Activated T-cell treated with anti-CD3 and anti-CD28 coated beads, Interleukin-2, amount 50 U/mL, for 4 hours (primary cell): Measurements from ENCODE around the gene VRK2. TPM values are rescaled to one million over a fixed set of nuclear protein-coding genes. Genes with fewer than 3 reads are reported as not detected.
A peak's percentile ranks its signal among the peaks of the same experiment; 100 is the strongest.

Experiments used
- ATAC-seq, 2 donors: fragments of 200-7000 bp; cut with Tn5 transposase; one replicate each; pipeline ENCODE4 v1.10.0; 2021
- DNase-seq: peaks from one replicate; pipeline ENCODE4 v3.0.0-alpha.2; 2020
- H3K27me3 Mint-ChIP-seq: one replicate; pipeline ENCODE4 v1.8.0; 2021; ENCODE audit warnings: low read depth, mixed read lengths
- H3K36me3 Mint-ChIP-seq: one replicate; pipeline ENCODE4 v1.8.0; 2022; ENCODE audit warnings: mixed read lengths; ENCODE audit not compliant: insufficient read depth
- H3K4me1 Mint-ChIP-seq: one replicate; pipeline ENCODE4 v1.8.0; 2021; ENCODE audit warnings: low read depth, mixed read lengths
- H3K4me3 Mint-ChIP-seq: one replicate; pipeline ENCODE4 v1.8.0; 2021; ENCODE audit warnings: mild to moderate bottlenecking, moderate library complexity, mixed read lengths
- H3K9me3 Mint-ChIP-seq: one replicate; pipeline ENCODE4 v1.8.0; 2021; ENCODE audit warnings: mixed read lengths
- total RNA-seq, 3 donors: library from RNA; stranded (reverse); gene quantifications; one replicate each; pipeline ENCODE4 v1.2.1, GENCODE V29; 2021

Gene VRK2
- total RNA-seq, 3 donors from 2014 or later = 21.5 to 29.8 (median 25.5) TPM

DNA sequence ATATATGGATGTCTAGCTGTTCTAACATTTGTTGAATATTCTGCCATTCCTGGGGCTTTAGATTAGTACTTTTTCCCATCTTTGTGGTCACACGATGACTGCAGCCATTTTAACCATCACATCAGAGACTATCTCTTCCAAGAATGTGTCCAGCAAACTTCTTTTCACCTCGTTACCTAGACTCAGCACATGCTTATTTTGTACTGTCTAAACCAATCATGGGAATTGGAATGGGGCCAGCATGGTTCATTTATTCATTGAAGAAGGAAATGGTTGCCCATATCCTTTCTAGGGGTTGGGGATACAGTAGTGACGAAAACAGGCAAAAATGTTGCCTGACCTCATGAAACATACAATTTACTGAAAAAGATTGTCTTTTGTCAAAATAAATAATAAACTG lies 2.5 kb upstream of the VRK2 start:
- Mint-ChIP-seq H3K4me1 (peaks cover 50% of the 10 kb centered on the region), H3K4me3 (no peak overlapping the region), H3K9me3 (no peaks in the 10 kb centered on the region), H3K27me3 (no peaks in the 10 kb centered on the region), H3K36me3 (peaks cover 3% of the 10 kb centered on the region)
- no peak for DNase-seq
- no peak for ATAC-seq

DNA sequence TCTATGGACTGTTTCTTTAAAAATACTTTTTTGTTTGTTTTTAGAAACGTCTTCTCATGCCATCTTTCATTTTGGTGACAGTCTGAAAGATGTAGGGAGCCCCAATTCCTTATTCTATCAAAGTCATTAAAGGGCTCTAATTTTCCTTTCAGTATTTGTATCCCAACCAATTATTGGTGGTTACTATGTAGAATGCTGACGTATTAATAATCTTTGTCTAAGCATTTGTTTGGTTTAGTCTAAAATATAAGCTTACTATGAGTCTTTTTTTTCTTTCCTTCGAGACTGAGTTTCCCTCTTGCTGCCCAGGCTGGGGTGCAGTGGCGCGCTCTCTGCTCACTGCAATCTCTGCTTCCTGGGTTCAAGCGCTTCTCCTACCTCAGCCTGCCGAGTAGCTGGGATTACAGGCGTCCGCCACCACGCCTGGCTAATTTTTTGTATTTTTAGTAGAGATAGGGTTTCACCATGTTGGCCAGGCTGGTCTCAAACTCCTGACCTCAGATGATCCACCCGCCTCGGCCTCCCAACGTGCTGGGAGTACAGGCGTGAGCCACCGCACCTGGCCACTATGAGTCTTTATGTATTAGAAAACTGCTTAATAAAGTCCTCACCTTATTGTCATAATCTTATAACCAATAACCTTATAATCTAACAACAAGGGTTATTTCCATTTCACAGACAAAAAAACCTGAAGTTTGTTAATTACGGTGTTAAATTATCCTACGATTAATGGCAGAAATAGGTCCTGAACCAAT lies 849 bp upstream of the VRK2 start:
- Mint-ChIP-seq H3K4me3 (peak overlapping the region; percentile 88), H3K27me3 (no peaks in the 10 kb centered on the region), H3K36me3 (peaks cover 4% of the 10 kb centered on the region), H3K4me1 (peaks cover 53% of the 10 kb centered on the region), H3K9me3 (no peaks in the 10 kb centered on the region)
- ATAC-seq (no peak), DNase-seq (no peak)

DNA sequence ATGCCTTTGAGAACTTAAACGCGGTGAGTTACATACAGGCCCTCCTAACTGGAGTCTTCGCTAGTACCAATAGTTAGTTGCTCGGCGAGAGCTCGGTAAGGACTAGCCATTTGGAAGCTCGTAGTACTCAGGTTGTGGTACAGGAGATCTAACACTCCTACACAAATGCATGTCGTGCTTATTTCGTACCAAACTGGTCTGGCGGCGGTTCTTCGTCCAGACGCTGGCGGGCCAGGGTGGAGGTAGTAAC lies 346 bp upstream of the VRK2 start:
- Mint-ChIP-seq H3K4me3 (peak overlapping the region; percentile 88), H3K36me3 (peaks cover 4% of the 10 kb centered on the region), H3K27me3 (no peaks in the 10 kb centered on the region), H3K9me3 (no peaks in the 10 kb centered on the region), H3K4me1 (peaks cover 53% of the 10 kb centered on the region)
- ATAC-seq (no peak), DNase-seq (no peak)

DNA sequence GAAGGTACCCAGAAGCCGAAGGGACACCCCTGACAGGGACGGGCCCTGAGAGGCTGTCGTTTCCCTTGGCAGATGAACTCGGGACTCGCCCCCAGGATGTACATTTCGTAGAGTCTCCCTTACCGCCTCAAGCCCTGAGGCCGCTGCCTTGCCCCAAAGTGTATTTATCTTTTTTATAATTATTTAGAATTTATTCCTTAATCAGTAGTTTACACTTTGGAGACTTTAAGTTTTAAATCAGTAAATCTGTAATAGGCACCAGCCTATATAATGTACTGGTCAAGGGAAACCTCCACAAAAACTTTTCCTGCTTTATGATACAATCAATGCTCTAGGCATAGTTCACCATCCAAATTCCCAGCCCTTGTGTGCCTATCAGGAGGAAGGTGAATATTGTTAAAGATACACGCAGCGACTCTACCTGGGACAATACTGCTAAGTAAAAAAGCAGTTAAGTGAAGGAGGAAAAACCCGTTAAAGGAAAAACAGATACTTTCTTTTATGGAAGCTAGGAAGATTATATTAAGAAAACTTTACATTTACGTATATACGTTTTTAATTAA lies 848 bp downstream of the VRK2 start:
- Mint-ChIP-seq H3K36me3 (peaks cover 4% of the 10 kb centered on the region), H3K4me3 (peak overlapping the region; percentile 88), H3K9me3 (no peaks in the 10 kb centered on the region), H3K4me1 (peaks cover 51% of the 10 kb centered on the region), H3K27me3 (no peaks in the 10 kb centered on the region)
- DNase-seq (no peak), ATAC-seq (peak; percentile 47 to 51)

DNA sequence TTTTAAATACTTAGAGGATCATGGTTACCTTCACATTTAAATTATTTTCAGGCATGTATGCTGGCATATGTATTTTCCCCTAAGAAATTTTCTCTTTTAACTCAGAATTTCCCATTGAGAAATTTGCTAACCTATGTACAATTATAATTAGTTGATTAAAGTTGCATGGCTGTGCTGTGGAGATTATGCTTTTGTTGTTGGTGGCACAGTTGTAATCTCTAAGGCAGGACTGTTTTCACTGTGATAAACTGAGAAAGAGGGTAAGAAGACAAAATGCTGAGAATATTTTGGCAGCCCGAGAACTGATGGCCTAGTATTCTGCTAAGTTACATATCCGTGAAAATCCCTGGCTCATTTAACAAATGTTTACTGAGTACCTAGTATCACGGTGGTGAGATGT lies 1.4 kb downstream of the VRK2 start:
- Mint-ChIP-seq H3K36me3 (peaks cover 4% of the 10 kb centered on the region), H3K9me3 (no peaks in the 10 kb centered on the region), H3K27me3 (no peaks in the 10 kb centered on the region), H3K4me1 (peaks cover 46% of the 10 kb centered on the region), H3K4me3 (peak overlapping the region; percentile 88)
- no peak for ATAC-seq
- no peak for DNase-seq

DNA sequence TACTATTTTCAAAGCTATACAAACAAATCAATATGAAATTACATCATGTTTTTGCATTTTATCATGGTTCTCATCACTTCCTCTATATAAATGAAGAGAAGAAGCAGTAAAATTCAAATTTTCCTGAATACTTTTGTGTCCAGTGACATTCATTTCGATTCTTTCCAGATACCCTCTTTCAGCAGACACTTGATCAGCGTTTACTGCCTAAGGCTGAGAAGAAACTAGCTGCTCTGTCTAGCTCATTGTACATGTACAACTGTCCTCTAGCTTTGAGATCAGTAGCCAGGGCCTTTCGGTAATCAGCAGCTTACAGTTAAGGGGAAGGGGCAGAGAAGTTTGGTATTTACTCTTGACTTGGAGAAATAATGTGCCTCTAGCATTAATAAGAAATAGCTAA lies 4.8 kb downstream of the VRK2 start:
- Mint-ChIP-seq H3K36me3 (peaks cover 14% of the 10 kb centered on the region), H3K27me3 (no peaks in the 10 kb centered on the region), H3K9me3 (no peaks in the 10 kb centered on the region), H3K4me3 (no peak overlapping the region), H3K4me1 (peaks cover 27% of the 10 kb centered on the region)
- no peak for ATAC-seq
- no peak for DNase-seq

DNA sequence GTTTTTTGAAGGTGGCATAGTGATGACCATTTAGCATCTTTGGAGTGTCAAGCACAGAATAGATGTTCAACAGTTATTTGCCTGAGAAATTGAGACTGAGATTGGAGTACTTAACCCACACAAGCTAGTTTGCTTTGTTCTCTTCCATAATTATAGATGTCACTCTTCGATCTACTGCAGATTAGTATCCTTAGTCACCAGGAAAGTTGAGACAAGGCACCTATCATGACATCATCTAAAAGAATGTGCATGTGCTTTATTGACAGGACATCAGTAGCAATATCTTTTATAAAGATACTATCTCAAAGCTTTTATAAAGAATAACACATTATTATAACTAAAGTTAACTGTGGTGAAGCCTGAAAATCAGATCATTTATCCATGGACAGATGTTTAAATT lies 6.4 kb downstream of the VRK2 start:
- no peak for DNase-seq
- H3K36me3 Mint-ChIP-seq = peaks cover 20% of the 10 kb centered on the region
- no peak overlapping the region for H3K4me3 Mint-ChIP-seq
- H3K9me3 Mint-ChIP-seq = no peaks in the 10 kb centered on the region
- H3K4me1 Mint-ChIP-seq = peaks cover 23% of the 10 kb centered on the region
- no peak for ATAC-seq
- no peaks in the 10 kb centered on the region for H3K27me3 Mint-ChIP-seq

DNA sequence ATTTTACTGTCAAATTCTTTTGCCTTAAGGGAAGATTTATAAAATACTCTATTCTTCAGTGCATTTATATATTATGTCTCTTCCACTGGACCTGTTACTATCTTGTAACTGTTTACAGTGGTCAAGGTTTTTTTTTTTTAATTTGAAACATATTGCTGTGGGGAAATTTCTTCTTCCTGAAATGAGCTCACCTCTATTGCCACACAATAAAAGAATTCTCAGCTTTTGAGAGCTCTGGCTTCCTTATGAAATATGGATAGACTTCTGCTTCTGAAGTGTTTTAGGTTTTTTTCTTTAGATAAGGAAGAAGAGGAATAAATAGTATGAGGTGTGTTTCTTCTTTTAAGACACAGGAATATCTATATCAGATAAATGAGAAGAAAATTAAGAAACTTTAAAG lies 7.7 kb downstream of the VRK2 start:
- ATAC-seq (no peak), DNase-seq (no peak)
- Mint-ChIP-seq H3K9me3 (no peaks in the 10 kb centered on the region), H3K36me3 (peaks cover 22% of the 10 kb centered on the region), H3K27me3 (no peaks in the 10 kb centered on the region), H3K4me1 (peaks cover 11% of the 10 kb centered on the region), H3K4me3 (no peak overlapping the region)

DNA sequence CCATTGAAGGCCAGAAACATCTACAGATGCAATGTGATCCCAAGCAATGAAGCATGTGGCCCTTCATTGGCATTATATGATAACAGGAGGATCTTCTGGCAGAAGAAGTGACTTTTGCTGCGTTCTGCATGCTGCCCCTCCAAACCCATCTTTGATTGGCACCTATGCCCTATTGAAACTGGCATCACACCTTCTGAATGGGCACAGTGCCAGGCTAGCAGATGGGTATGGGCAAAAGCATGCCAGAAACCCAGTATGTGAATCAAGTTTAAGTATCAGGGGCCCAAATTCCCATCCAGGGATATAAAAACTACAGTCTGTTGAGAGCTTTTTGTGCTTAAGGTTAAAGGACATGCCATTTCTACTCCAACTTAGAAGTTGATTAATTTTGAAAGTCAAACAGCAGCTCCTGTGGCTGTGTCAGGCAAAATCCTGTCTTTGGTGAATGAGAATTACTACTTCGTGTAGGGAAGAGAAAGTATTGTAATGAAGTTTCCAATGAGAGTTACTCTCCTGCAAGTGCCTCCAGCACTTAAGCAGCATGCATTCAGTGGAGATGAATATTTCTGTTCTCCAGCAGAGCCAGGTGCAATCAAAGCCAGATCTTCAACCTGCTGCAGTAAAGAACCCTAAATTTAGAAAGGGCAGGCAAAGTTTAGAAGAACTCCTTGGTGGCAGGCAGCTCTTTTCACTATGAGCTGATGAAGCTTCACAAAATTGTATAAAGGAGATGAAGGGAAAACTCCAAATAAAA lies 8.6 kb downstream of the VRK2 start:
- H3K36me3 Mint-ChIP-seq = peaks cover 22% of the 10 kb centered on the region
- H3K4me1 Mint-ChIP-seq = peaks cover 7% of the 10 kb centered on the region
- H3K27me3 Mint-ChIP-seq = no peaks in the 10 kb centered on the region
- ATAC-seq = no peak
- no peak overlapping the region for H3K4me3 Mint-ChIP-seq
- no peaks in the 10 kb centered on the region for H3K9me3 Mint-ChIP-seq
- no peak for DNase-seq

DNA sequence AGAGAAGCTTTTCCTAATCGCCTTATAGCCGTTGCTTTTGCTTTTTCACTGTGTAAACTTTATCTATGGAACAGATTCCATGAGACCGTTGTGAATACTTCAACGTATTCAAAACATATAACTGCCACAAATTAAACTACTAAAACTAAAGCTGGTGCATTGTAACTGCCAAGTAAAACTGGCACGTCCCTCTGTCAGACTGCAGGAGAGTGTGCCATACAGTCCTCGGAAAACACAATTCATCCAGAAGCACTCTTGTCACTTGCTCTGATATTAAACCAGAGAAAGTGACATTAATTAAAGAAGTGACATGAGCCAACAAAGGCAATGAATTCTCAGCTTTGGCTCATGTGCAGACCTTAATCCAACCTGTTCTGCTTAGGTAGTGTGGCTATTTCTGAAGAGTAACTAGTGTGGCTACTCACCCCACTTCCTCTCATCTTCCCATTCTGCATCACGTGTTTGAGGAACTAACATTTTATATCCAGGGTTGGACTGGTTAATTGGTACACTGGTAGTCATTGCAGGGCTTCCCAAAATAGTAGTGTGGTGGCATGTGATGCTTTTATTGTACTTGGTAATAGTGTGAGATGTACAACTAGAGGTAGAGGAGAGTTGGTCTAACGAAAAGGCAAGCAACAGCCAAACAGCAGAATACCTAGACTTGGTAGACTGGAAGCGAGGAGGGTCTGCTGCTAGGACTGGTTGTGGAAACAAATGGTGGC lies 9.7 kb downstream of the VRK2 start:
- Mint-ChIP-seq H3K27me3 (no peaks in the 10 kb centered on the region), H3K9me3 (no peaks in the 10 kb centered on the region), H3K36me3 (peaks cover 25% of the 10 kb centered on the region), H3K4me3 (no peak overlapping the region), H3K4me1 (peaks cover 7% of the 10 kb centered on the region)
- no peak for ATAC-seq
- no peak for DNase-seq

DNA sequence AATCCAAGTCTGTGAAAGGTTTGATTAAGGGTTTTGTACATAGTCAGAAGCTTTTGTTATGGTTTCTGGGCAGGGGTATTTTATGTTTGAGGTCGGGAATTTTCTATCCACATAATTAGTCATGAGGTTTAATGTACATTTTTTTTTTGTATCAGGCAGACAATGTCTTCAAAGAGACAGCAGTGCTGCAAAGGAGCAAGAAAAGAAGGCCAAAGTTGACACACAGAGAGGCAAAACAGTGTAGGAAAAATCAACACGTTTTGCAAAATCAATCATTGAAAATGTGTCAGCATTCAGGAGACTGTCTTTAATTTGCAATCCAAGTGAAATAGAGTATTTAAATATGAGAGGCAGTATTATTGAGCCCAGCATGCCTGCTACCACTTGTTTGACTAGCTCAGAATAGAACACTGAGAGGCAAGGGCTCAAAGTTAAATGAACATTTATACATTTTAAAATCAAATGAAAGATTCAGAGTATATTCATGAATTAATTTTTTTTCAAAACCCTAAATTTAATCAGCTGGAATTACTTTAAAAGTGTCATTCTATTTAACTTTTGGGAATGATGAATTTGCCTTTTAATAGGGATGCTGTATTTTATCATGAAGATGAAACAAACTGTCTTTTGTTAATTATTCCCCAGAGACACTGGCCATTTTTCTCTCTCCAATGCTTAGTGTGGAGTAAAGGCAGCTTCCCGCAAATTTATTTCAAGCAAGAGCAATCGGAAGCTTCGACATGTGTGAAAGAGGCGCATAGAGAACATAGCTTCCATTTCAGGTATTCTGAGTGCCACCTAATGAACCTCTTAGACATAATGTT lies 11.3 kb downstream of the VRK2 start:
- H3K4me1 Mint-ChIP-seq = peaks cover 17% of the 10 kb centered on the region
- no peak for DNase-seq
- ATAC-seq = no peak

DNA sequence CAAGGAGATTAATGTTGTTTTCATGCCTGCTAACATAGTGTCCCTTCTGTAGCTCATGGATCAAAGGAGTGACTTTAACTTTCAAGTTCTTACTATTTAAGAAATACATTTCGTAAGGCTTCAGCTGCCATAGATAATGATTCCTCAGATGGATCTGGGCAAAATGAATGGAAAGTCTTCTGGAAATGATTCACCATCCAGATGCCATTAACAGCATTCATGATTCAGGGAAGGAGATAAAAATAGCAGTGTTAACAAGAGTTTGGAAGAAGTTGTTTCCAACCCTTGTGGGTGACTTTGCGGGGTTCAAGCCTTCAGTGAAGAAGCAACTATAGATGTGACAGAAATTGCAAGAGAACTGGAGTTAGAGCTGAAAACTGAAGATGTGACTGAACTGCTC lies 17.0 kb downstream of the VRK2 start:
- H3K4me3 Mint-ChIP-seq = peak overlapping the region; percentile 1
- H3K36me3 Mint-ChIP-seq = peaks cover 29% of the 10 kb centered on the region
- H3K27me3 Mint-ChIP-seq = no peaks in the 10 kb centered on the region
- ATAC-seq = peak in 1 of 2 donors; percentile 35
- peaks cover 31% of the 10 kb centered on the region for H3K4me1 Mint-ChIP-seq
- no peak for DNase-seq
- H3K9me3 Mint-ChIP-seq = peaks cover 7% of the 10 kb centered on the region

More for the DNA sequence above, 11.3 kb downstream of the VRK2 start:
- Mint-ChIP-seq H3K4me3 (no peak overlapping the region), H3K9me3 (no peaks in the 10 kb centered on the region), H3K27me3 (no peaks in the 10 kb centered on the region), H3K36me3 (peaks cover 28% of the 10 kb centered on the region)

DNA sequence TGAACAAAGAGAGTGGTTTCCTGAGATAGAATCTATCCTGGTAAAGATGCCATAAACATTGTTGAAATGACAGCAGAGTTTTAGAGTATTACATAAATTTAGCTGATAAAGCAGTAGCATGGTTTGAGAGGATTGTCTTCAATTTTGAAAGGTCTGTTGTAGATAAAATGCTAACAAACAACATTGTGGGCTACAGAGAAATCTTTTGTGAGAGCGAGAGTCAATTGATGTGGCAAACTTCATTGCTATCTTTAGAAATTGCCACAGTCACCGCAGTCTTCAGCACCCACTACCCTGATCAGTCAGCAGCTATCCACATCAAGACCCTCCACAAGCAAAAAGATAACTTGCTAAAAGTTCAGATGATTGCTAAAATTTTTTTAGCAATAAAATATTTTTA lies 17.5 kb downstream of the VRK2 start:
- Mint-ChIP-seq H3K9me3 (peaks cover 9% of the 10 kb centered on the region), H3K36me3 (peaks cover 26% of the 10 kb centered on the region), H3K27me3 (no peaks in the 10 kb centered on the region), H3K4me3 (no peak overlapping the region), H3K4me1 (peaks cover 31% of the 10 kb centered on the region)
- ATAC-seq = peak; percentile 67 to 83
- DNase-seq = no peak

DNA sequence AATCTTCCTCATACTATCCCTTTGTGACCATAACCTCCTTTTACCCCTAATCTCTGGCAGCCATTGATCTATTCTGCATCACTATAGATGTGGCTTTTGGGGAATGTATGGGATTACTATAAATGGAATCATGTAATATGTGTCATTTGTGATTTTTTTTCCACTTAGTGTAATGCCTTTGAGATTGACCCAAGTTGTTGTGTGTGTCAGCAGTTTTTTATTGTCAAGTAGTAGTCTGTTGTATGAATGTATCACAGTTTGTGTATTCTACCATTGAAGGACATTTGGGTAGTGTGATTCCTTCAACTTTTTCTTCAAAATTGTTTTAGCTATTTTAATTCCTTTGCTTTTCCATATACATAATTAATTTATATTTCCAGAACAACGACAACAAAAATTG lies 18.6 kb downstream of the VRK2 start:
- Mint-ChIP-seq H3K27me3 (no peaks in the 10 kb centered on the region), H3K36me3 (peaks cover 30% of the 10 kb centered on the region), H3K4me3 (no peak overlapping the region), H3K9me3 (peaks cover 9% of the 10 kb centered on the region), H3K4me1 (peaks cover 35% of the 10 kb centered on the region)
- DNase-seq (no peak), ATAC-seq (no peak)
